WTC11 (cell line): ENCODE measurements around the gene NDUFV2. TPM values are rescaled to one million over a fixed set of nuclear protein-coding genes. Genes with fewer than 3 reads are reported as not detected.
"Not testable (repeated sequence)": the region's sequence is repeated elsewhere in the genome, so short reads cannot be mapped to it uniquely, and the experiment has no call there.

Experiments
- ATAC-seq: fragments of 200-7000 bp; cut with Tn5 transposase; 2 replicates; pipeline ENCODE4 v1.10.0; 2021; ENCODE audit warnings: mild to moderate bottlenecking, moderate library complexity
- CTCF ChIA-PET: fragments of 300-600 bp; sonication (Branson Sonifier 250); formaldehyde crosslinking; loops from one replicate; lab custom pipeline; 2021; ENCODE audit warnings: antibody characterized with exemption; lab: Charles Lee
- POLR2A ChIA-PET: fragments of 350-600 bp; sonication (Branson Sonifier 250); formaldehyde crosslinking; loops from one replicate; lab custom pipeline; 2021; ENCODE audit warnings: antibody characterized with exemption; lab: Charles Lee
- DNase-seq: peaks from one replicate; pipeline ENCODE4 v3.0.0; 2021; ENCODE audit warnings: low spot score
- H3K27ac Mint-ChIP-seq: 2 replicates; pipeline ENCODE4 v1.8.0; 2021; ENCODE audit warnings: mixed read lengths
- H3K27me3 Mint-ChIP-seq: 2 replicates; pipeline ENCODE4 v1.8.0; 2021; ENCODE audit warnings: low read depth, mild to moderate bottlenecking, moderate library complexity, mixed read lengths
- H3K36me3 Mint-ChIP-seq: 2 replicates; pipeline ENCODE4 v1.8.0; 2021; ENCODE audit warnings: mixed read lengths
- H3K4me1 Mint-ChIP-seq: 2 replicates; pipeline ENCODE4 v1.8.0; 2022; ENCODE audit warnings: mixed read lengths
- H3K4me3 Mint-ChIP-seq: 2 replicates; pipeline ENCODE4 v1.8.0; 2021; ENCODE audit warnings: mild to moderate bottlenecking, moderate library complexity, mixed read lengths
- H3K9me3 Mint-ChIP-seq: 2 replicates; pipeline ENCODE4 v1.8.0; 2021; ENCODE audit warnings: mixed read lengths
- ATF1 ChIP-seq: sonication (generic); formaldehyde crosslinking; IDR thresholded peaks from 2 replicates; pipeline ENCODE4 v1.8.1; 2023; ENCODE audit warnings: mild to moderate bottlenecking, moderate library complexity, missing genetic modification reagents
- CBFB ChIP-seq: sonication (generic); formaldehyde crosslinking; IDR thresholded peaks from 2 replicates; pipeline ENCODE4 v1.8.1; 2022; ENCODE audit warnings: mild to moderate bottlenecking, low read depth, missing genetic modification reagents
- CREB1 ChIP-seq: sonication (generic); formaldehyde crosslinking; IDR thresholded peaks from 2 replicates; pipeline ENCODE4 v1.8.0; 2023; ENCODE audit warnings: mild to moderate bottlenecking, missing genetic modification reagents
- HMGA2 ChIP-seq: fragments of 250-450 bp; sonication (Bioruptor Pico); IDR thresholded peaks from 2 replicates; pipeline ENCODE4 v1.4.0; 2021; ENCODE audit warnings: mild to moderate bottlenecking, moderate library complexity
- MYBL2 ChIP-seq: sonication (generic); formaldehyde crosslinking; IDR thresholded peaks from 2 replicates; pipeline ENCODE4 v1.8.1; 2023; ENCODE audit warnings: mild to moderate bottlenecking, moderate library complexity, missing genetic modification reagents
- NR3C1 ChIP-seq: sonication (generic); formaldehyde crosslinking; conservative IDR thresholded peaks from 2 replicates; pipeline ENCODE4 v1.8.1; 2023; ENCODE audit warnings: low read depth, mild to moderate bottlenecking, missing genetic modification reagents
- OVOL2 ChIP-seq: fragments of 250-450 bp; sonication (Bioruptor Pico); IDR thresholded peaks from 2 replicates; pipeline ENCODE4 v1.9.0; 2021; ENCODE audit warnings: mild to moderate bottlenecking, borderline replicate concordance
- PRRX2 ChIP-seq: fragments of 250-450 bp; sonication (Bioruptor Pico); IDR thresholded peaks from 2 replicates; pipeline ENCODE4 v1.8.0; 2021; ENCODE audit warnings: mild to moderate bottlenecking
- RELA ChIP-seq: sonication (generic); formaldehyde crosslinking; IDR thresholded peaks from 2 replicates; pipeline ENCODE4 v1.8.1; 2022; ENCODE audit warnings: missing genetic modification reagents, mild to moderate bottlenecking, borderline replicate concordance
- TEAD1 ChIP-seq: sonication (generic); formaldehyde crosslinking; IDR thresholded peaks from 2 replicates; pipeline ENCODE4 v1.8.0; 2022; ENCODE audit warnings: mild to moderate bottlenecking, missing genetic modification reagents
- ZBTB21 ChIP-seq: sonication (generic); formaldehyde crosslinking; IDR thresholded peaks from 2 replicates; pipeline ENCODE4 v1.8.1; 2023; ENCODE audit warnings: mild to moderate bottlenecking, missing genetic modification reagents, borderline replicate concordance
- ZNF121 ChIP-seq: sonication (generic); formaldehyde crosslinking; IDR thresholded peaks from 2 replicates; pipeline ENCODE4 v1.8.0; 2023; ENCODE audit warnings: missing genetic modification reagents
- ZNF138 ChIP-seq: sonication (generic); formaldehyde crosslinking; conservative IDR thresholded peaks from 2 replicates; pipeline ENCODE4 v1.8.1; 2022; ENCODE audit warnings: mild to moderate bottlenecking, moderate library complexity, missing genetic modification reagents
- ZNF219 ChIP-seq: sonication (generic); formaldehyde crosslinking; IDR thresholded peaks from 2 replicates; pipeline ENCODE4 v1.8.0; 2023; ENCODE audit warnings: missing genetic modification reagents, mild to moderate bottlenecking, borderline replicate concordance
- ZNF317 ChIP-seq: sonication (generic); formaldehyde crosslinking; IDR thresholded peaks from 2 replicates; pipeline ENCODE4 v1.8.1; 2023; ENCODE audit warnings: low read depth, mild to moderate bottlenecking, moderate library complexity, missing genetic modification reagents, borderline replicate concordance
- ZNF671 ChIP-seq: fragments of 250-450 bp; sonication (Bioruptor Pico); IDR thresholded peaks from 2 replicates; pipeline ENCODE4 v1.8.0; 2021; ENCODE audit warnings: mild to moderate bottlenecking
- total RNA-seq: library from RNA; stranded (reverse); gene quantifications from 3 replicates; pipeline ENCODE4 v1.2.3, GENCODE V29; 2021
- TF ChIP-seq, protein P1 (sequence below): sonication (generic); formaldehyde crosslinking; IDR thresholded peaks from 2 replicates; pipeline ENCODE4 v1.8.1; 2023; ENCODE audit warnings: mild to moderate bottlenecking, missing genetic modification reagents, moderate library complexity
- TF ChIP-seq, protein P2 (sequence below): sonication (generic); formaldehyde crosslinking; IDR thresholded peaks from 2 replicates; pipeline ENCODE4 v1.8.1; 2022; ENCODE audit warnings: low read depth, mild to moderate bottlenecking, moderate library complexity, missing genetic modification reagents, borderline replicate concordance
- TF ChIP-seq, protein P3 (sequence below): fragments of 250-450 bp; sonication (Bioruptor Pico); conservative IDR thresholded peaks from 2 replicates; pipeline ENCODE4 v1.9.0; 2021; ENCODE audit warnings: mild to moderate bottlenecking
- TF ChIP-seq, protein P4 (sequence below): sonication (generic); formaldehyde crosslinking; IDR thresholded peaks from 2 replicates; pipeline ENCODE4 v1.8.0; 2023; ENCODE audit warnings: mild to moderate bottlenecking, missing genetic modification reagents

Gene NDUFV2
- total RNA-seq, 1 experiment from 2014 or later = 192 TPM

DNA sequence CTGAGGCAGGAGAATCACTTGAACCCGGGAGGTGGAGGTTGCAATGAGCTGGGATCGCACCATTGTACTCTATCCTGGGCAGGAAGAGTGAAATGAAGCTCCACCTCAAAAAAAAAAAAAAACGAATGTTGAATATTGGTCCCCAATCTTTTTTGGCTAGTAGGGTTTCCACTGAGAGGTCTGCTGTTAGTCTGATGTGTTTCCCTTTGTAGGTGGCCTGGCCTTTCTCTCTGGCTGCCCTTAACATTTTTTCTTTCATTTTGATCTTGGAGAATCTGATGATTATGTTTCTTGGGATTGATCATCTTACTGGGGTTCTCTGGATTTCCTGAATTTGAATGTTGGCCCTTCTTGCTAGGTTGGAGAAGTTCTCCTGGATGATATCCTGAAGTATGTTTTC lies 69.4 kb downstream of the NDUFV2 start:
- ATAC-seq, H3K27ac Mint-ChIP-seq, H3K27me3 Mint-ChIP-seq, H3K4me1 Mint-ChIP-seq, H3K4me3 Mint-ChIP-seq, DNase-seq, POLR2A ChIA-PET: not testable (repeated sequence)
- H3K36me3 Mint-ChIP-seq = peaks cover 21% of the 10 kb centered on the region
- CTCF ChIA-PET = interaction anchor here (0.7 kb wide), 1 partner anchor 272 kb away, joined by 3 read pairs; no protein-coding TSS in a partner anchor
- TF ChIP-seq ZNF317 (CRISPR knock-in tag) = peak; percentile 65
- H3K9me3 Mint-ChIP-seq = peaks cover 18% of the 10 kb centered on the region

DNA sequence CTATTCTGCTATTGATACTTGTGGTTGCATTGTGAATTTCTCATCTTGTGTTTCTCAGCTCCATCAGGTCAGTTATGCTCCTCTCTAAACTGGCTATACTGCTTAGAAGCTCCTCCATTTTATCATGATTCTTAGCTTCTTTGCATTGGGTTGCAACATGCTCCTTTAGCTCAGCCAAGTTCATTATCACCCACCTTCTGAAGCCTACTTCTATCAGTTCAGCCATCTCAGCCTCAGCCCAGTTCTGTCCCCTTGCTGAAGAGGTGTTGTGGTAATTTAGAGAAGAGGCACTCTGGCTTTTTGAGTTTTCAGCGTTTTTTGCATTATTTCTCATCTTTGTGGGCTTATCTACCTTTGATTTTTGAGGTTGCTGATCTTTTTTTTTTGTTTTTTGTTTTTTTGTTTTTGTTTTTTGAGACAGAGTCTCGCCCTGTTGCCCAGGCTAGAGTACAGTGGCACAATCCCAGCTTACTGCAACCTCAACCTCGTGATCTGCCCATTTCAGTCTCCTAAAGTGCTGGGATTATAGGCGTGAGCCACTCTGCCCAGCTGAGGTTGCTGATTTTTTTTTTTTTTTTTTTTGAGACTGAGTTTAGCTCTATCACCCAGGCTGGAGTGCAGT lies 70.1 kb downstream of the NDUFV2 start:
- Mint-ChIP-seq H3K27me3 (peaks cover 2% of the 10 kb centered on the region; the same call in 1 of the 2 replicates), H3K4me3 (no peak overlapping the region), H3K27ac (no peak overlapping the region), H3K36me3 (peaks cover 21% of the 10 kb centered on the region), H3K4me1 (0 out of 2 replicates have a peak, but pooled peaks cover 4% of the 10 kb centered on the region), H3K9me3 (peaks cover 18% of the 10 kb centered on the region)
- TF ChIP-seq ZNF671 (CRISPR knock-in tag) (no peak), PRRX2 (no peak)
- POLR2A ChIA-PET = no interaction called here
- ATAC-seq (no peak), DNase-seq (no peak)
- CTCF ChIA-PET = no interaction called here

DNA sequence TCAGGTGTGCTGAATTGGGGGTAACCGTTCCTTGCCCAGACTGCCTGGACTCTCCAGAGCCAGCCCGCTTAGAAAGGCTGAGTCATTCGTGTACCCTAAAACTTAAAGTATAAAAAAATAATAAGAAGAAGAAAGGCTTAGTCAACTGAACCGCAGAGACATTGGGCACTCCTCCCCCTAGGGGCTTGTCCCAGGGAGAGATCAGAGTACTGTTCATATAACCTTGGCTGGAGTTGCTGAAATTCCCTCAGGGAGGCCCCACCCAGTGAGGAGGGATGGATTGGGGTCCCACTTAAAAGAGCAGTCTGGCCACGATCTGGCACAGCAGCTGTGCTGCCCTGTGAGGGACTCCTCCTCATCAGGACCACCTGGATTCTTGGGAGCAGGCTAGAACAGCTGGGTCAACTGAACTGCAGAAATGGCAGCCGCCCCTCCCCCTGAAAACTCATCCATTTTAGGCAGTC lies 71.3 kb downstream of the NDUFV2 start:
- Mint-ChIP-seq H3K4me3 (no peak overlapping the region), H3K36me3 (peaks cover 21% of the 10 kb centered on the region), H3K4me1 (0 out of 2 replicates have a peak, but pooled peaks cover 4% of the 10 kb centered on the region), H3K27me3 (peaks cover 2% of the 10 kb centered on the region; the same call in 1 of the 2 replicates)
- CTCF ChIA-PET = no interaction called here
- TF ChIP-seq, protein P1, sequence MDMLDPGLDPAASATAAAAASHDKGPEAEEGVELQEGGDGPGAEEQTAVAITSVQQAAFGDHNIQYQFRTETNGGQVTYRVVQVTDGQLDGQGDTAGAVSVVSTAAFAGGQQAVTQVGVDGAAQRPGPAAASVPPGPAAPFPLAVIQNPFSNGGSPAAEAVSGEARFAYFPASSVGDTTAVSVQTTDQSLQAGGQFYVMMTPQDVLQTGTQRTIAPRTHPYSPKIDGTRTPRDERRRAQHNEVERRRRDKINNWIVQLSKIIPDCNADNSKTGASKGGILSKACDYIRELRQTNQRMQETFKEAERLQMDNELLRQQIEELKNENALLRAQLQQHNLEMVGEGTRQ = no peak
- TF ChIP-seq ZBTB21 (CRISPR knock-in tag) (no peak), HMGA2 (CRISPR knock-in tag) (no peak)
- TF ChIP-seq, all 79 proteins: peak for 0
- ATAC-seq (no peak), DNase-seq (no peak)
- peaks cover 18% of the 10 kb centered on the region for H3K9me3 Mint-ChIP-seq
- no peak overlapping the region for H3K27ac Mint-ChIP-seq
- POLR2A ChIA-PET = no interaction called here

DNA sequence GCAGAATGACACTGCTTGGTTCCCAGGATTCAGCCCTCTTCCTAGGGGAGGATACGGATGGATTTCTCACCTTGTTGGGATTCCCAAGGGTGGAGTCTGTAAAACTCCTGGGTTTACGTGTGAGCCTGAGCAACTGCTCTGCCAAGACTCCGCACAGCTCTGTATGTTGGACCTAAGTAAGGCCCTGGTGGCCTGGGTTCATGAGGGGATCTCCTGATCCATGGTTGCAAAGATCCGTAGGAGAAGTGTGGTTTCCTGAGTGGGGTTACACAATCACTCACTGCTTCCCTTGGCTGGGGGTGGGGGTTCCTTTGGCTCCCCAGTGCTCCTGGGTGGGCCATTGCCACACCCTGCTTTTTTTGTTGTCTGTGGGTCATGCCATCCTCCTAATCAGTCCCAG lies 71.8 kb downstream of the NDUFV2 start:
- ATAC-seq = no peak
- H3K9me3 Mint-ChIP-seq = peaks cover 15% of the 10 kb centered on the region
- peaks cover 2% of the 10 kb centered on the region; the same call in 1 of the 2 replicates for H3K27me3 Mint-ChIP-seq
- TF ChIP-seq, protein P2, sequence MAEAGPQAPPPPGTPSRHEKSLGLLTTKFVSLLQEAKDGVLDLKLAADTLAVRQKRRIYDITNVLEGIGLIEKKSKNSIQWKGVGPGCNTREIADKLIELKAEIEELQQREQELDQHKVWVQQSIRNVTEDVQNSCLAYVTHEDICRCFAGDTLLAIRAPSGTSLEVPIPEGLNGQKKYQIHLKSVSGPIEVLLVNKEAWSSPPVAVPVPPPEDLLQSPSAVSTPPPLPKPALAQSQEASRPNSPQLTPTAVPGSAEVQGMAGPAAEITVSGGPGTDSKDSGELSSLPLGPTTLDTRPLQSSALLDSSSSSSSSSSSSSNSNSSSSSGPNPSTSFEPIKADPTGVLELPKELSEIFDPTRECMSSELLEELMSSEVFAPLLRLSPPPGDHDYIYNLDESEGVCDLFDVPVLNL = no peak
- TF ChIP-seq MYBL2 (CRISPR knock-in tag) (no peak), CREB1 (no peak), ATF1 (no peak), ZBTB21 (CRISPR knock-in tag) (no peak), RELA (CRISPR knock-in tag) (no peak), TEAD1 (no peak), CBFB (no peak), NR3C1 (CRISPR knock-in tag) (no peak), ZNF671 (CRISPR knock-in tag) (no peak), ZNF219 (CRISPR knock-in tag) (no peak), ZNF121 (CRISPR knock-in tag) (no peak), ZNF138 (no peak), OVOL2 (CRISPR knock-in tag) (no peak)
- TF ChIP-seq, protein P1 = no peak
- TF ChIP-seq, protein P3, sequence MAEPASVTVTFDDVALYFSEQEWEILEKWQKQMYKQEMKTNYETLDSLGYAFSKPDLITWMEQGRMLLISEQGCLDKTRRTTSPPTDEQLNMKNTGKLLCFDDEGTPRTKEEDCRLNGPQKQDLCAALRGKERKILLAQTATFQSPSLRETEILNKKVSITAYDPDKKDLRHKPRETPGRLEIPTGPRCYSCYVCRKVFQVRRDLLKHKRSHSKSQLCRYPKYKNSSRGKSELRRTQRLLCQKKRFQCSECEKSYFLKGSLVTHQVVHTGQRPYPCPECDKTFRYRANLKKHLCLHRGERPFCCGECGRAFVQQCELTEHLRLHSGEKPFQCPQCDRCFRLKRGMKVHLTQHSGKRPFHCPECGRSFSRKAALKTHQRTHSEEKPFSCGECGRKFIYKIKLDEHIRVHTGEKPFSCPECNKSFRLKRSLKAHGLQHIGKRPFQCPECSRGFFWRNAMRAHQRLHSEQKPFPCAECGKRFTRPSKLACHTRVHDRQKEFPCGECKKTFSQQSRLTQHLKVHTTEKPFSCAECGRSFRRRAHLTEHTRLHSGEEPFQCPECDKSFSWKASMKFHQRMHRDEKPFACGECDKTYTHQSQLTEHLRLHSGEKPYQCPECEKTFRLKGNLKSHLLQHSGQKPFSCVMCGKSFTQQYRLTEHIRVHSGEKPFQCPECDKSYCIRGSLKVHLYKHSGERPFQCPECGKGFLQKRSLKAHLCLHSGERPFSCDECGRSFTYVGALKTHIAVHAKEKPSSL = no peak
- TF ChIP-seq, protein P4, sequence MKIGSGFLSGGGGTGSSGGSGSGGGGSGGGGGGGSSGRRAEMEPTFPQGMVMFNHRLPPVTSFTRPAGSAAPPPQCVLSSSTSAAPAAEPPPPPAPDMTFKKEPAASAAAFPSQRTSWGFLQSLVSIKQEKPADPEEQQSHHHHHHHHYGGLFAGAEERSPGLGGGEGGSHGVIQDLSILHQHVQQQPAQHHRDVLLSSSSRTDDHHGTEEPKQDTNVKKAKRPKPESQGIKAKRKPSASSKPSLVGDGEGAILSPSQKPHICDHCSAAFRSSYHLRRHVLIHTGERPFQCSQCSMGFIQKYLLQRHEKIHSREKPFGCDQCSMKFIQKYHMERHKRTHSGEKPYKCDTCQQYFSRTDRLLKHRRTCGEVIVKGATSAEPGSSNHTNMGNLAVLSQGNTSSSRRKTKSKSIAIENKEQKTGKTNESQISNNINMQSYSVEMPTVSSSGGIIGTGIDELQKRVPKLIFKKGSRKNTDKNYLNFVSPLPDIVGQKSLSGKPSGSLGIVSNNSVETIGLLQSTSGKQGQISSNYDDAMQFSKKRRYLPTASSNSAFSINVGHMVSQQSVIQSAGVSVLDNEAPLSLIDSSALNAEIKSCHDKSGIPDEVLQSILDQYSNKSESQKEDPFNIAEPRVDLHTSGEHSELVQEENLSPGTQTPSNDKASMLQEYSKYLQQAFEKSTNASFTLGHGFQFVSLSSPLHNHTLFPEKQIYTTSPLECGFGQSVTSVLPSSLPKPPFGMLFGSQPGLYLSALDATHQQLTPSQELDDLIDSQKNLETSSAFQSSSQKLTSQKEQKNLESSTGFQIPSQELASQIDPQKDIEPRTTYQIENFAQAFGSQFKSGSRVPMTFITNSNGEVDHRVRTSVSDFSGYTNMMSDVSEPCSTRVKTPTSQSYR (CRISPR knock-in tag) = no peak

More for the DNA sequence above, 71.8 kb downstream of the NDUFV2 start:
- H3K27ac Mint-ChIP-seq = no peak overlapping the region
- DNase-seq = no peak
- H3K4me3 Mint-ChIP-seq = no peak overlapping the region
- POLR2A ChIA-PET = no interaction called here
- 0 out of 2 replicates have a peak, but pooled peaks cover 4% of the 10 kb centered on the region for H3K4me1 Mint-ChIP-seq
- peaks cover 19% of the 10 kb centered on the region for H3K36me3 Mint-ChIP-seq
- CTCF ChIA-PET = no interaction called here
